ENCODE data around the gene TACC3. TPM values are rescaled to one million over a fixed set of nuclear protein-coding genes. Genes with fewer than 3 reads are reported as not detected.

The TACC3 gene
- total and polyA plus RNA-seq, 2 experiments from 2014 or later: 9.7 to 18.2 TPM

DNA sequence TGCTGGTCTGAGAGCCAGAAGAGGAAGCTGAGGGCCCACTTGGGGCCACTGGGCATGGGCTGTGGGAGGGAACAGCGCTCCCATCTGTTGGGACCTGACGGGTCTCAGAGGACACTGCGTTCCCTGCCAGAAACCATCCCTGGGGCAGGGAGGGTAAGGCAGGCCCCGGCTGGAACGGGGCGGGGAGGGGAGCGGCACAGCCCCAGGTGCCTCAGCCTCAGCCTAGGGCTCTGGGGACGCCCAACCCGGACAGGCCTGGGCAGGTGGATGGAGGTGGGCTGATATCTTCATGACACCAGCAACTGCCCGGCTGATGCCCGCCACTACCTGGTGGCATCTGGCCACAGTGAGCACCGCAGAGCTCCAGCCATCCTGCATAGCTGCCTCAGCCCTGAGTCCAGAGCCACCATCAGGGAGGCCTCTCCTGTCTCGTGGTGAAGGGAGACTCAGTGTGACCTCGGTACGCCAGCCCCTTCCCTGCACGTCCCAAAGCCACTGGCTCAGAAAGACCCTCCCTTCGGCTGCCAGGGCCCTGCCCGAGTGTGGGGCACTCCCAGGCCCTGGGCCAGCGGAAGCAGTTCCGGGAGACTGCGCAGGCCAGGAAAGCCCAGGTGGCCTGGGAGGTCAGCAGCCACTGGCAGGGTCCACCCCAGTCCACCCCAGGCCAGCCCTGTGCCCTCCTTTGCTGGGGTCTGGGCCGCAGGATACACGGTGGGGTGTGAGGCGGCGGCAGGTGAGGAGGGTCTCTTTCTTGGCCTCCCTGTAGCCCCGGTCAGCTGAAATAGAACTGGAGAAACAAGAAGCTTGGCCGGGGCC lies 37.2 kb downstream of the TACC3 start:
- H3K79me2 ChIP-seq (ENCODE audit: insufficient read depth): no peaks in the 10 kb centered on the region
- H3K27ac ChIP-seq: no peak overlapping the region
- H3K4me3 ChIP-seq: no peak overlapping the region
- no peaks in the 10 kb centered on the region for H4K20me1 ChIP-seq (ENCODE audit: insufficient read depth)
- H3K36me3 ChIP-seq (ENCODE audit: low read depth): no peaks in the 10 kb centered on the region
- no peak overlapping the region for H2AFZ ChIP-seq
- no peaks in the 10 kb centered on the region for H3K4me1 ChIP-seq (ENCODE audit: insufficient read depth)
- H3K9me2 ChIP-seq (ENCODE audit: insufficient read depth): no peaks in the 10 kb centered on the region
- no peaks in the 10 kb centered on the region for H3K27me3 ChIP-seq (replicated peaks; ENCODE audit: insufficient read depth)
- no peak for DNase-seq
- TF ChIP-seq EZH2phosphoT487 (IDR thresholded peaks at IDR 0.05; ENCODE audit: insufficient read depth, low read depth): no peak
- TF ChIP-seq EZH2 (IDR thresholded peaks at IDR 0.05; ENCODE audit: insufficient read depth, poor library complexity, severe bottlenecking): no peak
- H3F3A ChIP-seq (ENCODE audit: insufficient read depth): no peaks in the 10 kb centered on the region
- H3K9me3 ChIP-seq (ENCODE audit: low read depth): no peaks in the 10 kb centered on the region
- H3K9ac ChIP-seq: no peak overlapping the region
- 87 to 92% methylated on average over 23 to 26 of the region's 27 CpGs for WGBS, 2 experiments (ENCODE audit: low coverage in 1 of 2, low lambda C conversion rate in 2 of 2, missing lambda C conversion rate in 2 of 2)
- in situ Hi-C loops (cut with MboI): no loop called here
- H3K4me2 ChIP-seq (ENCODE audit: unreplicated experiment): no peak overlapping the region

DNA sequence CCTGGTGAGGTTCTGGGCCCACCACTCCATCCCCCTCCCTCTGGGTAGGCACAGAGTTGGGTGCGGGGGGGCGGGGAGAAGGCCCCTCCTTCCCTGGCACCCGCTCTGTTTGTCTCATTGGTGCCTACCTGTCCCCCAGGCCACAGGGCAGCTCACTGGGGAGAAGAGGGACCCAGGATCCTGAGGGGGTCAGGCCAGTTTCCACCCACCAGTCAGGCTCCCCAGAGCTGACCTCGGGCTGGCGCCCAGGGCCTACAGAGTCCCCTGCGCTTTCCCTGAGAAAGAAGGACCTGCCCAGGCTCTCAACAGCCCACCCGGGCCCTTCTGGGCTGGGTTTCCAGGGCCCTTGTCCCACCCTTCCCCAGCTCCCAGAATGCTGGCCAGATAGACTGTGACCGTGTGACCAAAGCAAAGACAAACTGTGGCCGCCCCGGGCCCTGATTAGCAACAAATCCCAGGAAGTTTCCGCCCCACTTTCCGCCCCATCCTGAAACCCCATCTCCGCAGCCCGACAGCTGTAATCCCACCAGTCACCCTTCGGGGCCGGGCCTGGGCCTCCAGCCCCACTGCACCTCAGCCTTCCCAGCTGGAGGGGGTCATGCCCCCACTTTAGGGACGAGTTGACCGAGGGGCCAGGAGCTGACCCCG lies 38.0 kb downstream of the TACC3 start:
- H3K4me2 ChIP-seq (ENCODE audit: unreplicated experiment): no peak overlapping the region
- H3K9me2 ChIP-seq (ENCODE audit: insufficient read depth): no peaks in the 10 kb centered on the region
- no peak overlapping the region for H3K4me3 ChIP-seq
- WGBS, 2 experiments (ENCODE audit: low coverage in 1 of 2, low lambda C conversion rate in 2 of 2, missing lambda C conversion rate in 2 of 2): 78 to 81% methylated on average over 17 to 19 of the region's 19 CpGs
- no peaks in the 10 kb centered on the region for H4K20me1 ChIP-seq (ENCODE audit: insufficient read depth)
- H3K36me3 ChIP-seq (ENCODE audit: low read depth): no peaks in the 10 kb centered on the region
- no peaks in the 10 kb centered on the region for H3K9me3 ChIP-seq (ENCODE audit: low read depth)
- H3K4me1 ChIP-seq (ENCODE audit: insufficient read depth): no peaks in the 10 kb centered on the region
- no peak overlapping the region for H2AFZ ChIP-seq
- no peaks in the 10 kb centered on the region for H3F3A ChIP-seq (ENCODE audit: insufficient read depth)
- in situ Hi-C loops (cut with MboI): no loop called here
- no peak overlapping the region for H3K9ac ChIP-seq
- TF ChIP-seq EZH2phosphoT487 (IDR thresholded peaks at IDR 0.05; ENCODE audit: insufficient read depth, low read depth) (no peak), EZH2 (IDR thresholded peaks at IDR 0.05; ENCODE audit: insufficient read depth, poor library complexity, severe bottlenecking) (no peak)
- H3K27me3 ChIP-seq (replicated peaks; ENCODE audit: insufficient read depth): no peaks in the 10 kb centered on the region
- no peak overlapping the region for H3K27ac ChIP-seq
- no peak for DNase-seq
- no peaks in the 10 kb centered on the region for H3K79me2 ChIP-seq (ENCODE audit: insufficient read depth)

DNA sequence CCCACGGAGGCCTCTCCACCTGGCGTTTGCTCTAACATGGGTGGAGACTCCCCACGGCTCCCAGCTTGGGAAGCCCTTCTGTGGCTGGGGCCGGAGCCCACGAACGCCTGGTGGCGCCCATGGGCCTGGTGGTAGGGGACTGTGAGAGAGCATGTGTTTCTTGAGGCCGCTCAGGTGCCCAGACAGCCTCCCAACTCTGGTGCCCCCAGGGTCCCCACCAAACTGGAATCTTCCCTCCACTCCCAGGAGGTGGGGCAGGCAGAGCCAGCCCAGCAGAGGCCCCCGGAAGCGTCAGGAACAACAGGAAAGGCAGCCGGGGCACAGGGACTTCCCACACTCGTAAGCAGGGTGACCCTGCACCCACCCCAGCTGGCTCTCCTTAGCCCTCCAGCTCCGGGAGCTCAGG lies 38.5 kb downstream of the TACC3 start:
- TF ChIP-seq EZH2 (IDR thresholded peaks at IDR 0.05; ENCODE audit: insufficient read depth, poor library complexity, severe bottlenecking): no peak
- Histone ChIP-seq H3K27me3 (replicated peaks; ENCODE audit: insufficient read depth) (no peaks in the 10 kb centered on the region), H3K4me1 (ENCODE audit: insufficient read depth) (no peaks in the 10 kb centered on the region), H3K79me2 (ENCODE audit: insufficient read depth) (no peaks in the 10 kb centered on the region), H3K9me2 (ENCODE audit: insufficient read depth) (no peaks in the 10 kb centered on the region), H2AFZ (no peak overlapping the region), H3K9ac (no peak overlapping the region), H3K4me3 (no peak overlapping the region), H3K27ac (no peak overlapping the region), H3K36me3 (ENCODE audit: low read depth) (no peaks in the 10 kb centered on the region), H3K4me2 (ENCODE audit: unreplicated experiment) (no peak overlapping the region), H3K9me3 (ENCODE audit: low read depth) (no peaks in the 10 kb centered on the region), H3F3A (ENCODE audit: insufficient read depth) (no peaks in the 10 kb centered on the region), H4K20me1 (ENCODE audit: insufficient read depth) (no peaks in the 10 kb centered on the region)
- WGBS, 2 experiments (ENCODE audit: low coverage in 1 of 2, low lambda C conversion rate in 2 of 2, missing lambda C conversion rate in 2 of 2): 71 to 77% methylated on average over 13 of the region's 13 CpGs
- in situ Hi-C loops (cut with MboI): no loop called here
- no peak for DNase-seq

DNA sequence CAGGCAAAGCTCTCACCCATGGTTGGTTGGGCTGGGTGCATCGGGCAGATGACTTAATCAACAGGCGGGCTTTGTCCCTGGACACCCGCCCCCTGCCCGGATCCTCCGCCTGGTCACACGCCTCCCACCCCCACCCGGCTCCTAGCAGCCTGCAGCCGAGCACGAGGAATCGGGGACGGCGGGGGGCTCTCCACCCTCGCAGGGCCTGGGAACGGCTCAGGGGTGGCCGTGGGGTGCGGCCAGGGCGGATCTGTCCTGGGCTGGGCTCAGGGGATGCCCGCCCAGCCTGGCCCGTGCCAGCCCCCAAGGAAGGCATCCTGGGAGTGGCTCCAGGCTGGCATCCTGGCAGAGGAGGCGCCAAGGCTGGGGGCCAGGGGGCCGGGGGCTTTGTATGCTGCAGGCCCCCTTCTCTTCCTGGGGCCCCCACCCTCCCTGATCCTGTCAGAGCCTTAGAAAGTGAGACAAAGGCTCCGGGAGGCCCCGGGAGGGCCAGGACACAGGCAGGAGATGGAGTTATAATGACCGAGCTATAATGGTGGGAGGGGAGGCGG lies 39.3 kb downstream of the TACC3 start:
- Histone ChIP-seq H3K9ac (no peak overlapping the region), H4K20me1 (ENCODE audit: insufficient read depth) (no peaks in the 10 kb centered on the region), H3F3A (ENCODE audit: insufficient read depth) (no peaks in the 10 kb centered on the region), H3K4me3 (no peak overlapping the region), H3K79me2 (ENCODE audit: insufficient read depth) (no peaks in the 10 kb centered on the region), H3K4me2 (ENCODE audit: unreplicated experiment) (no peak overlapping the region), H3K4me1 (ENCODE audit: insufficient read depth) (no peaks in the 10 kb centered on the region), H3K9me3 (ENCODE audit: low read depth) (no peaks in the 10 kb centered on the region), H3K27ac (no peak overlapping the region), H2AFZ (no peak overlapping the region), H3K36me3 (ENCODE audit: low read depth) (no peaks in the 10 kb centered on the region), H3K27me3 (replicated peaks; ENCODE audit: insufficient read depth) (no peaks in the 10 kb centered on the region), H3K9me2 (ENCODE audit: insufficient read depth) (no peaks in the 10 kb centered on the region)
- DNase-seq: no peak
- TF ChIP-seq EZH2 (IDR thresholded peaks at IDR 0.05; ENCODE audit: insufficient read depth, poor library complexity, severe bottlenecking) (no peak), EZH2phosphoT487 (IDR thresholded peaks at IDR 0.05; ENCODE audit: insufficient read depth, low read depth) (no peak)
- in situ Hi-C loops (cut with MboI): no loop called here
- 49 to 68% methylated on average over 9 to 25 of the region's 25 CpGs for WGBS, 2 experiments (ENCODE audit: low coverage in 1 of 2, low lambda C conversion rate in 2 of 2, missing lambda C conversion rate in 2 of 2)

Data from GM23248 (cell line).